Sigmoid colon (tissue), 7 donors: ENCODE results near the gene TES. TPM values are rescaled to one million over a fixed set of nuclear protein-coding genes. Genes with fewer than 3 reads are reported as not detected.

Experiments used
- DNase-seq: peaks from one replicate; pipeline ENCODE4 v3.0.0-alpha.2; 2019
- H3K27ac ChIP-seq, 4 donors: fragments of 200-600 bp; sonication (generic); one replicate each; pipeline ENCODE4 v1.5.1; 2016 to 2019; ENCODE audit warnings: mild to moderate bottlenecking in 1 of 4
- H3K27me3 ChIP-seq, 3 donors: fragments of 200-600 bp; sonication (generic); one replicate each; pipeline ENCODE4 v1.5.1; 2019; ENCODE audit warnings: mild to moderate bottlenecking in 1 of 3
- H3K36me3 ChIP-seq, 4 donors: fragments of 200-600 bp; sonication (generic); one replicate each; pipeline ENCODE4 v1.5.1; 2016 to 2019
- H3K4me1 ChIP-seq, 4 donors: fragments of 200-600 bp; sonication (generic); one replicate each; pipeline ENCODE4 v1.5.1; 2017 to 2019
- H3K4me3 ChIP-seq, 4 donors: fragments of 200-600 bp; sonication (generic); one replicate each; pipeline ENCODE4 v1.5.1; 2017 to 2019; ENCODE audit warnings: mild to moderate bottlenecking in 2 of 4, moderate library complexity in 1 of 4
- H3K9me3 ChIP-seq, 4 donors: fragments of 200-600 bp in 3 of 4; sonication (generic) in 3 of 4; one replicate each; pipeline versions ENCODE4 v1.5.1 to v1.6.1; 2013 to 2019
- CTCF ChIP-seq, 4 experiments: fragments of 450-650 bp in 3 of 4; fragments of 200-600 bp in 1 of 4; IDR thresholded peaks; one replicate each; pipeline ENCODE4 v1.5.1; 2016 to 2019; ENCODE audit warnings: antibody characterized with exemption in 4 of 4, mild to moderate bottlenecking in 3 of 4, moderate library complexity in 2 of 4
- EP300 ChIP-seq, 4 donors: sonication (generic); formaldehyde crosslinking; IDR thresholded peaks; one replicate each; pipeline ENCODE4 v1.6.1; 2017; ENCODE audit warnings: antibody characterized with exemption in 4 of 4
- POLR2A ChIP-seq, 2 donors: fragments of 450-650 bp; IDR thresholded peaks; one replicate each; pipeline ENCODE4 v1.6.1; 2016; ENCODE audit warnings: antibody characterized with exemption in 2 of 2, mild to moderate bottlenecking in 2 of 2, moderate library complexity in 2 of 2
- POLR2AphosphoS5 ChIP-seq, 4 donors: sonication (generic); formaldehyde crosslinking; IDR thresholded peaks; one replicate each; pipeline ENCODE4 v1.6.1; 2017; ENCODE audit warnings: antibody characterized with exemption in 4 of 4
- WGBS, 2 donors: extraction: QIAGEN DNeasy Blood & Tissue Kit; methylation state at CpG; one replicate each; pipeline ENCODE4 v1.1.7; 2013; 5-methylcytosine and 5-hydroxymethylcytosine counted together
- intact Hi-C: fragments of 100-400 bp; cut with DNase I; formaldehyde crosslinking; loops from one replicate; pipeline ENCODE4 v1.15.1; 2023
- polyA plus RNA-seq, 3 donors: library from polyadenylated mRNA; stranded (reverse); fragments of 200-250 nt; gene quantifications; one replicate each; pipeline ENCODE4 v1.2.3, GENCODE V29; 2013
- total RNA-seq, 4 donors: library from RNA; depleted of rRNA; stranded (reverse); fragments of >200 nt; gene quantifications; one replicate each; pipeline ENCODE4 v1.1.0, GENCODE V29; 2016
- donor health status: healthy with polysubstance abuse.
- donor health status: Bipolar disorder and iron deficiency.
- donor health status: healthy.

Gene TES
- total and polyA plus RNA-seq, 7 donors, result 53.5 to 514 (median 289) TPM

GRCh38 chr7:116271963-116272886 is 61.9 kb downstream of the TES start:
- Histone ChIP-seq H3K36me3 (no peaks in the 10 kb centered on the region), H3K4me3 (peak overlapping the region in 2 of 4 donors; percentile 11 to 16), H3K9me3 (no peaks in the 10 kb centered on the region), H3K4me1 (peaks cover 0 to 77% (median 48%) of the 10 kb centered on the region in 4 donors), H3K27ac (peak overlapping the region; percentile 79 to 91 (median 85)), H3K27me3 (no peaks in the 10 kb centered on the region)
- peak; percentile 90 for DNase-seq
- 72 to 86% methylated on average over 4 of the region's 4 CpGs for WGBS, 2 donors
- TF ChIP-seq POLR2AphosphoS5 (IDR thresholded peaks at IDR 0.05) (peak; percentile 92 to 97 (median 95)), POLR2A (IDR thresholded peaks at IDR 0.05) (no peak), EP300 (IDR thresholded peaks at IDR 0.05) (peak; percentile 84 to 96 (median 94))
- intact Hi-C loops, result loop anchor here (1.0 to 5.0 kb wide), 3 partner anchors 82 to 255 kb away; no protein-coding TSS in a partner anchor

GRCh38 chr7:116273283-116273917 is 63.1 kb downstream of the TES start:
- Histone ChIP-seq H3K9me3 (no peaks in the 10 kb centered on the region), H3K27ac (peak overlapping the region; percentile 79 to 91 (median 85)), H3K27me3 (no peaks in the 10 kb centered on the region), H3K4me1 (peaks cover 0 to 69% (median 48%) of the 10 kb centered on the region in 4 donors), H3K36me3 (no peaks in the 10 kb centered on the region), H3K4me3 (no peak overlapping the region)
- no peak for DNase-seq
- WGBS, 2 donors, result 32 to 57% methylated on average over 4 of the region's 4 CpGs
- intact Hi-C loops, result loop anchor here (5.0 kb wide), 1 partner anchor 164 kb away; no protein-coding TSS in a partner anchor
- no peak for TF ChIP-seq EP300 (IDR thresholded peaks at IDR 0.05)
- TF ChIP-seq CTCF (IDR thresholded peaks at IDR 0.05), result no peak
- TF ChIP-seq POLR2A (IDR thresholded peaks at IDR 0.05), result no peak
- no peak for TF ChIP-seq POLR2AphosphoS5 (IDR thresholded peaks at IDR 0.05)

GRCh38 chr7:116273918-116274301 is 63.6 kb downstream of the TES start:
- no peak for DNase-seq
- TF ChIP-seq EP300 (IDR thresholded peaks at IDR 0.05) (no peak), POLR2AphosphoS5 (IDR thresholded peaks at IDR 0.05) (no peak), CTCF (IDR thresholded peaks at IDR 0.05) (no peak), POLR2A (IDR thresholded peaks at IDR 0.05) (no peak)
- no peaks in the 10 kb centered on the region for H3K36me3 ChIP-seq
- WGBS, 2 donors, result 91 to 97% methylated on average over 1 of the region's 1 CpG
- peak overlapping the region in 3 of 4 donors; percentile 79 to 91 (median 87) for H3K27ac ChIP-seq
- H3K4me1 ChIP-seq, result peaks cover 0 to 64% (median 45%) of the 10 kb centered on the region in 4 donors
- no peaks in the 10 kb centered on the region for H3K9me3 ChIP-seq
- no peaks in the 10 kb centered on the region for H3K27me3 ChIP-seq
- H3K4me3 ChIP-seq, result no peak overlapping the region
- intact Hi-C loops, result loop anchor here (5.0 kb wide), 1 partner anchor 163 kb away; no protein-coding TSS in a partner anchor

GRCh38 chr7:116277070-116277469 is 66.7 kb downstream of the TES start:
- TF ChIP-seq POLR2A (IDR thresholded peaks at IDR 0.05), result no peak
- peak in 2 of 4 donors; percentile 13 to 21 for TF ChIP-seq EP300 (IDR thresholded peaks at IDR 0.05)
- TF ChIP-seq POLR2AphosphoS5 (IDR thresholded peaks at IDR 0.05), result peak in 3 of 4 donors; percentile 42 to 69 (median 54)
- no peak for TF ChIP-seq CTCF (IDR thresholded peaks at IDR 0.05)

More at GRCh38 chr7:116277070-116277469, 66.7 kb downstream of the TES start:
- Histone ChIP-seq H3K4me3 (no peak overlapping the region), H3K4me1 (peaks cover 0 to 32% (median 22%) of the 10 kb centered on the region in 4 donors), H3K27ac (peak overlapping the region in 3 of 4 donors; percentile 39 to 69 (median 62)), H3K27me3 (no peaks in the 10 kb centered on the region), H3K36me3 (no peaks in the 10 kb centered on the region), H3K9me3 (no peaks in the 10 kb centered on the region)
- intact Hi-C loops, result loop anchor here (5.0 kb wide), 1 partner anchor 35 kb away; no protein-coding TSS in a partner anchor
- DNase-seq, result no peak
